Inflammatory macrophage treated with lipopolysaccharide for 1 hour (primary cell): Measurements from ENCODE around the gene TESK1.
"Not testable (repeated sequence)": the region's sequence is repeated elsewhere in the genome, so short reads cannot be mapped to it uniquely, and the experiment has no call there.

Source experiments
- DNase-seq, 2 donors: peaks; one replicate each; pipeline ENCODE4 v3.0.0-alpha.2; 2020 to 2022

Gene TESK1

GRCh38 chr9:35604578-35605350 is at the start of gene TESK1:
Gene TESK1, plus strand, starts transcription at chr9:35605262. Its CDS starts 358 bp downstream, at chr9:35605620.
- peak; percentile 37 to 42 for DNase-seq

GRCh38 chr9:35555881-35556280 is 49.2 kb upstream of the TESK1 start:
- DNase-seq: no peak

GRCh38 chr9:35556776-35557175 is 48.3 kb upstream of the TESK1 start:
- no peak for DNase-seq

- DNase-seq: no peak
Observed at GRCh38 chr9:35557320-35557719, 47.7 kb upstream of the TESK1 start.

- DNase-seq: no peak
Observed at GRCh38 chr9:35558185-35558584, 46.9 kb upstream of the TESK1 start.

- no peak for DNase-seq
Observed at GRCh38 chr9:35559792-35560530, 45.1 kb upstream of the TESK1 start.

- no peak for DNase-seq
Observed at GRCh38 chr9:35560625-35561337, 44.3 kb upstream of the TESK1 start.

GRCh38 chr9:35561468-35562261 is 43.4 kb upstream of the TESK1 start:
- no peak for DNase-seq

- no peak for DNase-seq
Observed at GRCh38 chr9:35562895-35563780, 41.9 kb upstream of the TESK1 start.

- no peak for DNase-seq
Observed at GRCh38 chr9:35563791-35564197, 41.3 kb upstream of the TESK1 start.

- DNase-seq: no peak
Observed at GRCh38 chr9:35564658-35565061, 40.4 kb upstream of the TESK1 start.

- DNase-seq: no peak
Observed at GRCh38 chr9:35566417-35566816, 38.6 kb upstream of the TESK1 start.

GRCh38 chr9:35568196-35568595 is 36.9 kb upstream of the TESK1 start:
- no peak for DNase-seq

- DNase-seq: peak in 1 of 2 donors; percentile 15
Observed at GRCh38 chr9:35569206-35569605, 35.9 kb upstream of the TESK1 start.

- DNase-seq: no peak
Observed at GRCh38 chr9:35570709-35571504, 34.2 kb upstream of the TESK1 start.

GRCh38 chr9:35574578-35575122 is 30.4 kb upstream of the TESK1 start:
- DNase-seq: no peak

GRCh38 chr9:35575478-35575877 is 29.6 kb upstream of the TESK1 start:
- no peak for DNase-seq

GRCh38 chr9:35577486-35577885 is 27.6 kb upstream of the TESK1 start:
- DNase-seq: no peak

GRCh38 chr9:35579130-35579529 is 25.9 kb upstream of the TESK1 start:
- DNase-seq: peak; percentile 68 to 75

GRCh38 chr9:35579659-35580227 is 25.3 kb upstream of the TESK1 start:
- not testable (repeated sequence) for DNase-seq
